HG03025 (cell line): Measurements from ENCODE around the gene SPOPL.

ENCODE experiments used
- ATAC-seq: cut with Tn5 transposase; IDR thresholded peaks from one replicate; pipeline ENCODE4 v1.9.1; 2021; ENCODE audit warnings: mild to moderate bottlenecking, moderate library complexity; ENCODE audit not compliant: unreplicated experiment, low FRiP score

Gene SPOPL

DNA sequence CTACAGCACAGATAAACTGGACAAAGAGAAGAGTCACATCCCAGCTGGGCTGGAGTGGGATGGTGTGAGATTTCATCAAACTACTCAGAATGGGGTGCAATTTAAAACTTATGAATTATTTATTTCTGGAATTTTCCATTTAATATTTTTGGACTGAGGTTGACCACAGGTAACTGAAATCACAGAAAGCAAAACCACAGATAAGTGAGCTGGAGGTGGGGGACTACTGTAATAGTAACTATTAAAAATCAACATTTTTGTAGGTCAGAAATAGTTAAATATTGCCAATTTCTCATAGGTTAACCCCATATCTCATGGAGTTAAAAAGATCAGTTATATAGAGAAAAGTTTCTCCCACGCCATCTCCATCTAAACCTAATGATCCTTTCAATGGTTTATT is 88.1 kb downstream of the SPOPL start:
- ATAC-seq, result no peak

DNA sequence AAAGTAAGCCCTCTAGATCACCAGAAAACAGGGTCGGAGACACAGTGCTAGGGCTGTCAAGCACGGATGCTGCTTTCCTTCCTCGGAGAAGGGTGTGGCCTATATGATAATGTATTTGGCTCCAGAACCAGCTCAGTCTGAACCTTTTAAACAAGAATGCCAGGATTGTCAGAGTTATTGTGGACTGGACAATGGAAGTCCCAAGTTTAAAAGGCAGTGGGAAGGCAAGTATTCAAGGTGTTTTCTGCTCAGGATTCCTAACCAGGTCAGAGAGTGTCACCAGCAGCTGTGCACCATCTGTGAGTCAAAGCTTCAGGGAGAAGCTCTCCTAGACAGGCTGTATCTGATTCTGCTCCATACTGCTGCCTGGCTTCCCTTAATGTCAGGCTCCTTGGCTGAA is 94.8 kb downstream of the SPOPL start:
- ATAC-seq, result no peak

DNA sequence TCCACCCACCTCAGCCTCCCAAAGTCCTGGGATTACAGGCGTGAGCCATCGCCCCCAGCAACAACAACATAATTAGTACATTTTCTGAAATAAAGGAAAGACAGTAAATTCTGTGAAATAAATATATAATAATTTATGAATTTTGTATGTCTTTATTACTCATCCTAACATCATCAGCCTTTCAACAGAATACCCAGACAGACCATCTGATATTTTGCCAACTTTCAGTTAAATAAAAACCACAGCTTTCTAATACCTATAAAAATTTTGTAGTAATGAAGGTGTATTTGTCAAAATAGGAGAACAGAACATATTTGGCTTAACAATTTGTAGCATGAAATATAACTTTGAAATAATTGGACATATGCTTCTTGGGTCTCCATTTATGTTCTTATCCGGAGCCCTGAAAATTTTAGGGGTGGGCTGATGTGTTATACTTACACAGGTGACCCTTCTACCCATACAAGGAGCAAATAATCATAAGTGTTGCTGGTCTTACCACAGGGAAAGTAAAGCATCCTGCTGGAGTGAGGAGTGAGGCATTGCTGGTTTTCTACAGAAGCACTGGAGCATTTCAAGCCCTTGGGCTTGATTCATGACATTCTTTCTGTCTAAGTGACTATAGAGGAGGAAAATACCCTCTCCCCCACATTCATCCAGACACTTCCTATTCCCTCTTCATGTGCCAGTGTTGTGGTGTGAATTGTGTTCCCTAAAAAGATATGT is 99.3 kb downstream of the SPOPL start:
- no peak for ATAC-seq

DNA sequence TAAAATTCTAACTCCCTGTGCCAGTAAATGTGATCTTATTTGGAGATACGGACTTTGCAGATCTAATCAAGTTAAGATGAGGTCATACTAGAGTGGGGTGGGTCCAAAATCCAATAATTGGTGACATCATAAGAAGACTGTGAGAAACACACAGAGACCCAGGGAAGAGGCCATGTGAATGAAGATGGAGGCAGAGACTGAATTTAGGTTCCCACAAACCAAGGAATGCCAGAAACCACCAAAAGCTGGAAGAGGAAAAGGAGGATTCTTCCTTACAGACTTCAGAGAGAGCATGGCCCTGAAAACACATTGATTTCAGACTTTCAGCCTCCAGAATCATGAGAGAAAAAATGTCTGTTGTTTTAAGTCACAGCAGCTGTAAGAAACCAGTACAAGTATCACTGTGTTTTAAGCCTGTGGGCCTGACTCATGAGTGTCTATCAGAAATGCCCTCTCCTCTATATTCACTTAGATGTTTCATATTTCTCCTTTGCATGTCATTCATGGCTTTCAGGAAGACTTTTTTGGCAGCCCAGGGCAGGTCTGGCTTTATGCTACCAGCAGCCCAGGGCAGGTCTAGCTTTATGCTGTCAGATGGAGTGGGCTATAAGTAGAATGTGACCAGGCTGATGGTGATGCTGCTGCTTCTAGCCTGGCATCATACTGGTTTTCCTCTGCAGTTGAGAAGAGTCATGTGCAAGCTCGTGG is 100.0 kb downstream of the SPOPL start:
- no peak for ATAC-seq

DNA sequence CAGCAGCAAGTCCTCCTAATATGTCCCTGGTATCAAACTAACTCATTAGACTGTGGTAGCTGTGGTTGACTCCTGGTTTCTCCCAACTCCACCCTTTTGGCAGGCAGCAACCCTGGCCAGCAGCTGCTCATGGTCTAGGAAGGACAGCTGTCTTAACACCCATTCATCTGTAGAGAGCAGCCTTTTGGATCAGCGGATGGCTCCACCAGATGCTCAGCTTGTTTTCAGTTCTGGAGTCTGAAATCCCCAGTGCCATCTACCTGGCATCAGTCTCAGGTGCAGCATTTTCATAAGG is 100.5 kb downstream of the SPOPL start:
- no peak for ATAC-seq

DNA sequence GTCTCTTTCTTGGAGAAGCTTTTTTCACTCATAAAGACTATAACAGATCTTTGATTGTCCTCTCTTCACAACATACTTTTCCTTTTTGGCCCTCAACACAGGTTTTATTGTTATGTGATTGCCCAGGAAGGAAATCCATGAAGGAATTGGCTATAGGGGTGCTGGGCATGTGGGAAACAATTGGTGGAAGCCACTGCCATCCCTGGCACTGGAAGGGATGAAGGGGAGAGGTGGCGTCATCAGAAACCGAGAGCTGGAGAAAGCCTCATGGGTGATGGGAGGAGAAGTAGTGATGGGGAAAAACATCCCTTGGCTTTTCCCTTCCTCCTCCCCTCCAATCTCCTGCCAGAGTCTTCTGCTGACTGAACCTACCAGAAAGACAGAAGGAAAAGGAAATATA is 106.2 kb downstream of the SPOPL start:
- no peak for ATAC-seq

DNA sequence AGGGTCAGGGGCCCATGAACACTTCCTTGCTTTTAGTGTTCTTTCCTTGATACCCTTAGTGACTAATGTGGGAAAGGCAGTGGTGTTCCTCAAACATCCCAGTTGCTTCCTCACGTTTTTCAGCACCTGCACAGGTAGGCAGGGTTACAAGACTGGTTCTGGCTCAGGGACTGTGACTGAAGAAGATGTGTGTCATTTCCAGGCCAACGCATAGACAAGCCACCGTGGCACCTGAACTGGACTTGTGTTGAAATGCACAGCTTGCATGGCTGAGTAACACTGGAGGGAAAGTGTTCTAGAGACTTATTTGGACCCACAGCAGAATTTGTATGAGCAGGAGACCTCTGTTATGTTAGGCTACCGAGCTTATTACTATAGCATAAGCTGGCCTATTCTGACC is 107.9 kb downstream of the SPOPL start:
- ATAC-seq, result no peak

DNA sequence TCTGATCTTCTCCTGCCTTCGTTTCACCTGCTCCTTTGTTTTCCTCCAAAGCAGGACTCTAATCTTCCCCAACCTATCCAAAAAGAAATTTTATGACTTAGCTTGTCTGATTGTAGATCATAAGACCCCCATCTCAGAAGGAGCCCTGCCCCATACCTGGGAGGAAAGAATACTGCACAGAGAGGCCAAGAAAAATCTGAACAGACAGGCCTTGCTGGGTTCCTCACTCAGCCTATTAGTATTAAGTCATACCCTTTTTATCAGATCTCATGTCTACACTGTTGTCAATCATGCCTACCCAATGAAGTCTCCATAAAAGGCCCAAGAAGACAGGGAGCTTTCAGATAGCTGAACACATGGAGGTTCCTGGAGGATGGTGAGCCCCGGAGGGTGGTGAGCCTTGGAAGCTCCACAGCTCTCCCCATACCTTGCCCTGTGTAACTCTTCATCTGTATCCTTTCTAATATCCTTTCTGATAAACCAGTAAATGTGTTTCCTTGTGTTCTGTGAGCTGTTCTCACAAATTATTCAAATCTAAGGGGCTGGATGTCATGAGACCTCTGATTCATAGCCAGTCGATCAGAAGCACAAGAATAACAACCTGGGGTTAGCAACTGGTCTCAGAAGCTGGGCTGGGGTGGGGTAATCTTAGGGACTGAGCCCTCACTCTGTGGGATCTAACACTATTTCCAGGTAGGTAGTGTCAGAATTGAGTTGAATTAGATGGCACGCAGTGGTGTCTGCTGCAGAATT is 108.8 kb downstream of the SPOPL start:
- ATAC-seq, result no peak

DNA sequence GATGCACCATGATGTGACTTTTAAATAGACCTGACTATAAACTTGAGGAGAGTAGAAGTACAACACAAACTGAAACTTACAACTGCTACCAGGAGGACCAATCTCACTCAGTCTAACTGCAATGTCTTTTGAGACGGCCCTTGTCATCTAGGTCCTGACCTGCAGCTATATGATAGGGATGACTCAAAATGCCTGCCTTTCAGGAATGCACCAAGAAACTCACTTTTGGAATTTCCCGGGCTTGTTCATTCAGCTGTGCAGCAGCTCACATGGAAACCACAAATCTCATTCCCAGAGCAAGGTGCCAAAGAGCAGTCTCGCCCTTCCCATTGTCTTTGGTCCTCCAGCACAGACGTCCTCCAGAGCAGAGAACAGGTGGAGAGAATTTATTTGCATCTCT is 113.7 kb downstream of the SPOPL start:
- no peak for ATAC-seq

DNA sequence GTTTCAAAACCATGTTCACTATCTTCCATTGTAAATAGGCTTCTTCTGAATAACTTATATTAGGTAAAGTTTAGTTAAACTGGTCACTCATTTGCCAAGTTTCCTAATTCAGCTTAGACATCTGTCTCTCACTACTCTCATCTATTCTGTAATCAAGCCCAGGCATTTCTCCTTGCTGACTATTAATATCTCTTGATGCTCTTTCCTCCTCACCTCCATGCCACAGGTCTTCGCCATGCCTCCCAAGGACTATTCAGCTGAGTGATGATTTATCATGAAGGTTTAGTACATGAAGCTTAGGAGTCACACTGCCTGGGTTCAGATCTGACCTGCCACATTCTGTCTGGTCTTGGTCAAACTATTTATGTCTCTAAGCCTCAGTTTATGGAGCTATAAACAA is 115.5 kb downstream of the SPOPL start:
- ATAC-seq, result no peak

DNA sequence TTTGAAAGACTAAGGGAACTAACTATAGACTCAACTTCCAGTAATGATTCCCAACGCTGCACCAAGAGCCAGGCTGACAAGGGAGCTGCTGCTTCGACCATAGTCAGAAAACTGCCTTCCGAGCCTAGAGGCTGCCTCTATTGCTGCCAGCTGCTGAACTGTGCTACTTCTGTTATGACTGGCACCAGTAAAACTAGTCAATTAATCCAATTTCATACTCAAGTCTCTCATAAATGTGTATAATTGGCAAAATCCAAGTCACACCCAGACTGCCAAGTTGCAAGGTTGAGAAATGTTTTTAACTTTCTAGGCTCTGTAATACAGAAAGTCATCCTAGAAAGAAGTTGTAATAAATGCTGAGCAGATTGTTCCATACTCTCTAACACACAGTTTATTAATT is 117.4 kb downstream of the SPOPL start:
- ATAC-seq, result no peak

DNA sequence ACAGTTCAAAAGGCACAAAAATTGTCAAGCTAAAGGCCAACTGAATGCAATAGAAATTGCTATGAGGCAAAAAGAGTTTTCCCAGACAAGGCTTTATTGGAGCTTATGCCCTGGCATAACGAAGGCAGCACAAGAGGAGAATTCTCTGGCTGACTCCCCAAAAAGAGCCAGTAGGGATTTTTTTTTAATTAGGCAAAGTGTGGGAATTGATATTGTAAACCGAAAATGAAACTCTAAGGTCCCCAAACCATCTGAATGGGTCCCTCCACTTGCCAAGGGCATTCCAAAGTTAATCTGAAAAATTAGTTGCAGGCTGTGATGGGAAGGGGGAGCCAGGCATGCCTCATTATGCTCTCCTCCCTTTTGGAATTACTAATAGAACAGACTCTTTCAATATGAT is 118.9 kb downstream of the SPOPL start:
- ATAC-seq, result no peak

DNA sequence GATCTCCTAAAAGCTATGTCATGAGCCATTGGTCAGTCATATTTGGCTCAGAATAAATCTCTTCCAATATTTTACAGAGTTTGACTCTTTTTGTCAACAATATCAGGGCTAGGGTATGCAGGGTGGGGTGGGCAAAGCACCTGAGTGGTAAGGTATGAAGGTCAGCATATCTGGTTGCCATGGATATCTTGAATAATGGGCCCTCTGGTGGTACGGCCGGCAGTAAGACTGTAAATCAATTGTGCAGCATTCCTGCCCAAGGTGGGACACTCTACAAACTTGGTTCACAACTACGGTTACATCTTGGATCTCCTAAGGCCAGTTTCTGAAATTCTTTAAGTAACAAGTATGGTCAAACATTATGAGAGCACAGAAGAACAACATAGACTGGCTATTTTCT is 119.6 kb downstream of the SPOPL start:
- ATAC-seq, result no peak

DNA sequence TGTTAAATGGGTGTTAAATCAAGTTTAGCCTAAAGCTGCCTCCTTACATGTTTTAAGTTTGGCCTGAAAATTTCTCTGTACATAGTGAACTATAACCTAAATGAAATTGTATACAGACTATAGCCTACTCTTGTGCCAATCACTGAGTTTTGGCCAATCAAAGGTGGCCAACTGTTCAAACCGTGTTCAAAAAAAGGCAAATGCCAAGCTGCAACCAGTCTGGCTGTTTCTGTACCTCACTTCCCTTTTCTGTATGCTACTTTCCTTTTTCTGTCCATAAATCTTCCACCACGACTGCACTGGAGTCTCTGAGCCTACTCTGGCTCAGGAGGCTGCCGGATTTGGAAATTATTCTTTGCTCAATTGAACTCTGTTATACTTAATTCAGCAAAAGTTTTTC is 121.0 kb downstream of the SPOPL start:
- ATAC-seq, result no peak
